Heart left ventricle (tissue), 13 donors: Measurements from ENCODE around the gene TMEM259.

Experiments
- POLR2A ChIP-seq, 2 donors: fragments of 450-650 bp; IDR thresholded peaks; one replicate each; pipeline ENCODE4 v1.6.1; 2017; ENCODE audit warnings: antibody characterized with exemption in 2 of 2, mild to moderate bottlenecking in 2 of 2, moderate library complexity in 2 of 2
- TF ChIP-seq, protein P1 (sequence below), 12 donors: fragments of 200-600 bp; sonication (generic) in 4 of 12; IDR thresholded peaks; one replicate each; pipeline versions ENCODE4 v1.5.0 to v1.8.0; 2018 to 2022; ENCODE audit warnings: antibody characterized with exemption in 12 of 12, mild to moderate bottlenecking in 5 of 12
- donor health status: ischemic (EF 13 %, LVEDD 7.1; RV severe dilation, severe dysfunction).
- donor health status: DM: no; HTN: yes; CAD: no.
- donor health status: DM: no; HTN: no; CAD: no.
- donor health status: ischemic (EF 25% LVEDD 6.9; RV normal size, moderate dysfunction).
- donor health status: ischemic (EF 25% LVEDD 5.7; RV mildly dilated, moderate dysfunction).
- donor health status: ischemic (EF 35%, LVEDD 5.7; RV mildly dilated, moderate dysfunction).
- donor health status: nonischemic (EF 11% LVEDD 7.7; RV severe dilation, severe dysfunction).
- donor health status: DM: yes; HTN: yes; CAD: no.
- donor health status: PGD.
- donor health status: ischemic (EF 29% LVEDD 5.4; RV normal size, mild dysfunction).
- donor health status: nonischemic (EF 23%, LVEDD 6.1; RV moderate dilation, normal function).

DNA sequence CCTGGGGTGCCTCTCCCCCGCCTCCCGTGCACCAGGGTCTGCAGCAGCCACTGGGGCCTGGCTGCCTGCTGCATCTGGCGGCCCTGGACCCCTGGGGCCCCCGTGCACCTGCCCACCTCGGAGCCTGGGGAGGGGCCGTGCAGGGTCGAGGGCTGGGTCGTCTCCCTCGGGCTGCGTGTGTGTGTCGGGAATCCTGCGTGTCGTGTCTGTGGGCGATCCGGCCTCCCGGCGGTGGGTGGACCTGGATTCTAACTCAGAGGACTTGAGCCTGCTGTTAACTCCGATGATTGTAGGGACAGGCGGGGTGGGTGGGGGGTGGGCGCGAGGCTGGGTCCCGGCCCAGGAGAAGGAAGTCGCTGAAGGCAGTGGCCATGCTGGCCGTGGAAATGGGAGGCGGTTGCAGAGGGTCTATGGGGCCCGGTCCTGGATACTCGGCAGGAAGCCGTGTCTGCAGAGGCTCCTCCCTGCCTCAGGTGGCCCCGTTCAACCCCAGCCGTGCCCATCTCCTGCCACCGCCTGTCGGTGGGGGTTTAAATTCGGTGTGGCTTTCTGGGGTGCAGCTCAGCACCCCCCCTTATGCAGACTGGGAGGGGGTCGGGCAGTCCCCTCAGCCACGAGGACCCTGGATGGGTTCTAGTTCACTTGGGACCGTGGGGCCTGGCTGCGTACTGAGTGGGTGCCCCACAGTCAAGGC, 46.2 kb downstream of the TMEM259 start:
- TF ChIP-seq, protein P1, sequence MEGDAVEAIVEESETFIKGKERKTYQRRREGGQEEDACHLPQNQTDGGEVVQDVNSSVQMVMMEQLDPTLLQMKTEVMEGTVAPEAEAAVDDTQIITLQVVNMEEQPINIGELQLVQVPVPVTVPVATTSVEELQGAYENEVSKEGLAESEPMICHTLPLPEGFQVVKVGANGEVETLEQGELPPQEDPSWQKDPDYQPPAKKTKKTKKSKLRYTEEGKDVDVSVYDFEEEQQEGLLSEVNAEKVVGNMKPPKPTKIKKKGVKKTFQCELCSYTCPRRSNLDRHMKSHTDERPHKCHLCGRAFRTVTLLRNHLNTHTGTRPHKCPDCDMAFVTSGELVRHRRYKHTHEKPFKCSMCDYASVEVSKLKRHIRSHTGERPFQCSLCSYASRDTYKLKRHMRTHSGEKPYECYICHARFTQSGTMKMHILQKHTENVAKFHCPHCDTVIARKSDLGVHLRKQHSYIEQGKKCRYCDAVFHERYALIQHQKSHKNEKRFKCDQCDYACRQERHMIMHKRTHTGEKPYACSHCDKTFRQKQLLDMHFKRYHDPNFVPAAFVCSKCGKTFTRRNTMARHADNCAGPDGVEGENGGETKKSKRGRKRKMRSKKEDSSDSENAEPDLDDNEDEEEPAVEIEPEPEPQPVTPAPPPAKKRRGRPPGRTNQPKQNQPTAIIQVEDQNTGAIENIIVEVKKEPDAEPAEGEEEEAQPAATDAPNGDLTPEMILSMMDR (IDR thresholded peaks at IDR 0.05), result no peak
- no peak for TF ChIP-seq POLR2A (IDR thresholded peaks at IDR 0.05)
